ENCODE results near the gene ACSM2B. TPM values are rescaled to one million over a fixed set of nuclear protein-coding genes. Genes with fewer than 3 reads are reported as not detected.

ACSM2B gene
- total RNA-seq, 1 donor from 2014 or later = not detected

GRCh38 chr16:20620770-20621169 is 44.6 kb upstream of the ACSM2B start:
- no peaks in the 10 kb centered on the region for H3K36me3 Mint-ChIP-seq (ENCODE audit: low read depth)
- CTCF ChIA-PET = no interaction called here
- POLR2A ChIA-PET = no interaction called here
- ATAC-seq (ENCODE audit: low read depth) (no peak), DNase-seq (no peak)
- no peak overlapping the region for H3K27ac Mint-ChIP-seq
- intact Hi-C loops (cut with micrococcal nuclease) = no loop called here
- H3K9me3 Mint-ChIP-seq = no peaks in the 10 kb centered on the region
- H3K4me1 Mint-ChIP-seq = no peaks in the 10 kb centered on the region
- no peak for TF ChIP-seq CTCF (IDR thresholded peaks at IDR 0.05)
- no peak overlapping the region for H3K4me3 Mint-ChIP-seq
- peaks cover 4% of the 10 kb centered on the region for H3K27me3 Mint-ChIP-seq

- DNase-seq (no peak), ATAC-seq (ENCODE audit: low read depth) (no peak)
- TF ChIP-seq CTCF (IDR thresholded peaks at IDR 0.05) = no peak
- Mint-ChIP-seq H3K27ac (no peak overlapping the region), H3K4me1 (no peaks in the 10 kb centered on the region), H3K36me3 (ENCODE audit: low read depth) (no peaks in the 10 kb centered on the region), H3K27me3 (peaks cover 4% of the 10 kb centered on the region), H3K9me3 (no peaks in the 10 kb centered on the region), H3K4me3 (no peak overlapping the region)
- intact Hi-C loops (cut with micrococcal nuclease) = no loop called here
- CTCF ChIA-PET = no interaction called here
- POLR2A ChIA-PET = no interaction called here
Observed at GRCh38 chr16:20620003-20620402, 43.8 kb upstream of the ACSM2B start.

GRCh38 chr16:20617271-20617670 is 41.1 kb upstream of the ACSM2B start:
- peaks cover 11% of the 10 kb centered on the region for H3K27me3 Mint-ChIP-seq
- no peak for DNase-seq
- H3K36me3 Mint-ChIP-seq (ENCODE audit: low read depth) = no peaks in the 10 kb centered on the region
- intact Hi-C loops (cut with micrococcal nuclease) = no loop called here
- ATAC-seq (ENCODE audit: low read depth) = no peak
- no peaks in the 10 kb centered on the region for H3K9me3 Mint-ChIP-seq
- CTCF ChIA-PET = no interaction called here
- no peak overlapping the region for H3K27ac Mint-ChIP-seq
- POLR2A ChIA-PET = no interaction called here
- TF ChIP-seq CTCF (IDR thresholded peaks at IDR 0.05) = no peak
- no peaks in the 10 kb centered on the region for H3K4me1 Mint-ChIP-seq
- H3K4me3 Mint-ChIP-seq = no peak overlapping the region

- Mint-ChIP-seq H3K4me1 (no peaks in the 10 kb centered on the region), H3K36me3 (ENCODE audit: low read depth) (no peaks in the 10 kb centered on the region), H3K27me3 (peaks cover 30% of the 10 kb centered on the region), H3K4me3 (no peak overlapping the region), H3K27ac (no peak overlapping the region), H3K9me3 (no peaks in the 10 kb centered on the region)
- no peak for TF ChIP-seq CTCF (IDR thresholded peaks at IDR 0.05)
- ATAC-seq (ENCODE audit: low read depth) = no peak
- no peak for DNase-seq
- intact Hi-C loops (cut with micrococcal nuclease) = no loop called here
- POLR2A ChIA-PET = interaction anchor here (0.6 kb wide), 1 partner anchor 192 kb away, joined by 10 read pairs; the partner anchor contains the start of genes ERI2 and REXO5
- CTCF ChIA-PET = no interaction called here
Observed at GRCh38 chr16:20614186-20615141, 38.3 kb upstream of the ACSM2B start.

GRCh38 chr16:20613481-20614185 is 37.5 kb upstream of the ACSM2B start:
- ATAC-seq (ENCODE audit: low read depth) (no peak), DNase-seq (no peak)
- no peaks in the 10 kb centered on the region for H3K4me1 Mint-ChIP-seq
- no peaks in the 10 kb centered on the region for H3K9me3 Mint-ChIP-seq
- peaks cover 28% of the 10 kb centered on the region for H3K27me3 Mint-ChIP-seq
- CTCF ChIA-PET = no interaction called here
- no peaks in the 10 kb centered on the region for H3K36me3 Mint-ChIP-seq (ENCODE audit: low read depth)
- no peak overlapping the region for H3K4me3 Mint-ChIP-seq
- no peak for TF ChIP-seq CTCF (IDR thresholded peaks at IDR 0.05)
- POLR2A ChIA-PET = no interaction called here
- H3K27ac Mint-ChIP-seq = no peak overlapping the region
- intact Hi-C loops (cut with micrococcal nuclease) = no loop called here

Measured in activated B cell treated with CpG ODN at 0.5 μM for 24 hours (primary cell).